T-helper 1 cell (primary cell): Measurements from ENCODE around the gene TSPO.
"Not testable (repeated sequence)": the region's sequence is repeated elsewhere in the genome, so short reads cannot be mapped to it uniquely, and the experiment has no call there.

Source experiments
- DNase-seq, 5 donors: peaks; one replicate each; pipeline ENCODE4 v3.0.0-alpha.2; 2012 to 2020

The TSPO gene

DNA sequence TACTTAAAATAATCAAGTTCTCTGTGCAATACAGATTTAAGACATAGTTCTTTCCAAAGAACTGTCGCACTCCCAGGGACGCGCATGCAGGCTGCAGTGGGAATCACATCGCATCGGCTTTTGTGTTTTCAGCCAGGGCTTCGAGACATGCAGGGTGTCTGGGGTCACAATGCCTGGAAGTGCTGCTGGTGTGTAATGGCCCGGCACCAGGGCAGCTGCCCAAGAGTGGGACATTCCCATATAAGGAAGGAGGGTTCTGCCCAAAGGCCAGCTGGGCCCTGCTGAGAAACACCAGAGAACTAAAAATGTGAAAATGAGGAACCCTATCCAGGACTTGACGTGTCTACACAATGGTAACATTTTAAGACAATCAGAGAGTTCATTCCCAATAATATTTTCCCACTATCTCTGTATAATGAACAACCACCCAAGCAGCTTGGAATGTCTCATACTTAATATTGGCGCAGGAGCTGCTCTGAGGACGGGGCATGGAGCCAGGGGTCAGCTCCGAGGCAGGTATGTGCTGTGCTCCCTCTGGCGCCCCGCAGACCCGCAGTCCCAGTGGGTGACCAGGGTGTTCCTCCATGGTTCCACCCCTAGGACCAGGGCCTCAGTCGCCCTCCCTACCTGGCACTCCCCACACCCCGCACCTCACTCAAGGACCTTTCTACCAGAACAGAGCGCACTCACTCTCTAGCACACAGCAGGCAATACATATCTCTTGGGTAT is 19.4 kb upstream of the TSPO start:
- DNase-seq, result no peak

DNA sequence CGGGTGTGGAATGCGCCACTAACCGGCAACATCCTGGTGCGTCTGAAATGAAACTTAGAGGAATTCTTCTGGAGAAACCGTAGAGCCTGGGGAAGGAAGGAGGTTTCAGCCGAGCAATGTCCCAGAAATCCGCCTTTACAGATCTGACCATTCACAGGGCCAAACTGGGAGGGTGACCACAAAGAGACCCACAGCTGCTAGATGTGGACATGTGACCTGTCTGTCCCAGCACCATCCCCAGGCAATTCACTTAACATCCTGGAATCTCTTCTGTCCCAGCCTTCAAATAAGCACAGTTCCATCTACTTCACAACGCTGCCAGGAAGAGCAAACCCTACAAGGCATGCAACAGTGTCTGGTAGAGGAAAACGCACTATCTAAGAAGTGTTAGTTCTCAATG is 18.0 kb upstream of the TSPO start:
- DNase-seq, result no peak

DNA sequence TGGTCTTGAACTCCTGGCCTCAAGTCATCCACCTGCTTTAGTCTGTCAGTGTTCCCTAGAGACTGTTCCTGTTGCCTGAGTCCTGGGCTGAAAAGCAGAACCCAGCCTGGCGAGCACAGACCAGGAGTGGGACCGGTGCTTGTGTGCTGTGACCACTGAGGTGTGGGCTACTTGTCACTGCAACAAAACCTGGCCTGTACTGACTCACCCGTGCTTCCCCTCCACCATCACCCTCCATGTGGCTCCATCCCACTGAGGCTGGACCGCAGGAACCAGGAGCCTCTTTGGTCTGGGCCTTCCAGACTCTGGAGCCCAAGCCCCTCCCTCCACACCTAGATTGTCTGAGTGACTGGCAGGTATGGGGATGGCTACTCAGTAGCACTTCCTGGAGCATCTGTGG is 16.8 kb upstream of the TSPO start:
- no peak for DNase-seq

DNA sequence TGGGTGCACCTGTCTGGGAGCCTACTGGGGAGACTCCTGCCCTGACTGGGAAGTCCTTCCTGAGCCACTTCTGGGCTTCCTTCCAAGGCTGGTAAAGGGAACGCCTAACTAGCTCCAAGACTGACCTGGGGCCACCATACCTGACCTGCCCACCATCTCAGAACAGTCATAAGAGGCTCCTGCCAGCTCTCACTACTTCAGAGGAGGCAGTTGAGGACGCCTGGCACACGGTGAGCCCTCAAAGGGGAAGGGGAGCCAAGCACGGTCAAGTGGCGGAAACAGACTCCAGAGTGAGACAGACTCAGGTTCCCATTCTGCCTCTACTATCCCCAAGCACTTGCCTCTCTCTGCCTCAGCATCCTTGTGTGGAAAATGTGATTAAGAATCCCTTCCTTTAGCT is 15.8 kb upstream of the TSPO start:
- DNase-seq, result no peak

DNA sequence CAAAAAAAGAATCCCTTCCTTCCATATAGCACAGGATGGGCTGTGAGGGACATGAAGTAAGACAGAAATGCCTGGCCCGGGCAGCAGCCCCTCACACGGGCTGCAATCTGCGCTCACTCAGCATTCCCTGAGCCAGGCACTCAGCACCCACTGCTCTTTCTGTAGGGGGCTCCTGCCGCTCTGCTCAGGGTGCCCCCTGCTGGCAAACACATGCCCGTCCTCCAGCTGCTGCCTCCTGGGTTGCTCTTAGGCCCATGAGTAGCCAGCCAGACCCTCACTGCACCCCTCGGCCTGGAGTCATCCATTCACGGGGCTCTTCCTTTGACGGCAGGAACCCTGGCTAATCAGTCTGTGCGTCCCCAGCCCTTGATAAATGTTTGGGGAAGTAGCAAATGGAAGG is 15.1 kb upstream of the TSPO start:
- peak in 3 of 5 donors; percentile 17 to 32 (median 21) for DNase-seq

DNA sequence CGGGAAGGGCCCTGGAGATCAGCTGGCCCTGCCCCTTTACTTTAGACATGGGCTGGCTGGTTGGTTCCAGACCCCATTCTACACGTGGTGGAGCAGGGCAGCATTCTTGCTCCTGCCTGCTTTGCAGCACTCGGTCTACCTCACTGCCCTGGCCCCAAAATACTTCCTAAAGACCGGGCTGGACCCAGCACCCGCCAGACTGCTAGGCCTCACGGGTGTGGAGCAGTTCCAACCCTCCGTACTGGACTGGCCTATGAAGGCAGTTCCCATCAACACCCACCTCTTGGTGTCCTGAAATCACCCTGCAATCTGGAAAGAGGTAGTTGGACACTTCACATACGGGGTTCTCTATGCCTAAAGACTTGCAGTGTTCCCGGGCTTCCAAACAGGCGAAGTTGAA is 14.6 kb upstream of the TSPO start:
- no peak for DNase-seq

DNA sequence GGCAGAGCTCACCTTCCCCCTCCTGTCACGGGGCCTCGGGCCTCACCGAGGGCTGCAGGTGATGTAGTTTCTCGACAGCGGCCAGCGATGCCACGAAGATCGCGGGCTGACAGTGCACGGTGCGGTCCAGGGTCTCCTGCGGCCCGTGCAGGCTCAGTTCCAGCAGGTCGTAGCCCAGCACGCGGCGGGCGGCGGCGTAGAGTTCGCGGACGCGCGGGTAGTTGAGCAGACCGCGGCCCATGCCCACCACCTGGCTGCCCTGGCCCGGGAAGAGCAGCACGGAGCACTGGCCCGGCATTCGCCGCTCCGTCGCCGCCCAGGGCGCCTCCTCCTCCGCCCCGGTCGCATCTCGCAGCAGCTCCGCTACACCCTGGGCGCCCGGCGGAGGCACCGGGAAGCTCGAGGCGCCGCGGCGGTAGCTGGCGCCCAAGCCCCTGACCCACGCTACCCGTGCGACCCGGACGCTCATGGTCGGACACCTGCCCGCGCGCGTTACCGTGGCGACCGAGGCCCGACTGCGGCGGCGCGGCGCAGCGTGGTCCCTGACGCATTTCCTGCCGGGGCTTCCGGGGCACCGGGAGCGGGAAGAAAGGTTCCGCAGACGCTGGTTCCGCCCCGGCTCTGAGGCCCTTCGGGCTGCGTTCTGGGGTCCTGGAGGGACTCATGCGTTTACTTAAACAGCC is 8.3 kb upstream of the TSPO start, which contains the start of gene MCAT:
TSS of gene MCAT (minus strand) at position 519 of the 683 bp plus-strand sequence. CDS start at position 469, 50 bp downstream.
- peak; percentile 56 to 84 (median 67) for DNase-seq

DNA sequence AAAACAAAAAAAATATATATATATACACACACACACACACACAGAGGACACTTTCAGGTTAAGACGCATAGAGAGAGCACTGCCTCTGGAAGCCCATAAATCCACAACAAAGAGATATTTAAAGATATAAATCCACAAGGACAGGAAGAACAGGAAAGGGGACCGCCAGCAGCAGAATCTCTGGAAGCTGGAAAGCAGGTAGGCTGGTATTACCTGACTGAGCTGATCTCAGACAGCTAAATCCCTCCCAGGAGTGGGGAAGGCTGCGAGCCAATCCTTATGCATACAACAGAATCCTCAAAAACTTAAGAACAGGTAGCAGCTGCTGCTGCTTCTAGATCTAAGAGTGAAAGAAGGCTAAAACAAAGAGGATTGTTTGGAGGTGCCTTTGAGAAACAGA is 6.4 kb upstream of the TSPO start:
- DNase-seq, result no peak

DNA sequence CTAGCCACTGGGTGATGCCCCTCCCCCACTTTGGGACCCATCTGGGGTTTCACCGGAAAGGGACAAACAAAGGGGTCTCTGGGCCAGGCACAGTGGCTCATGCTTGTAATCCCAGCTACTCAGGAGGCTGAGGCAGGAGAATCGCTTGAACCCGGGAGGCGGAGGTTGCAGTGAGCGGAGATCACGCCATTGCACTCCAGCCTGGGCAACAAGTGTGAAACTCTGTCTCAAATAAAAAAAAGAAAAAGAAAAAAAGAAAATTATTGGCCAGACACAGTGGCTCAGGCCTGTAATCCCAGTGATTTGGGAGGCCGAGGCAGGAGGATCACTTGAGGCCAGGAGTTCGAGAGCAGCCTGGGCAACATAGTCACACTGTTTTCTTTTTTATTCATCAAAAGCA is 6.0 kb upstream of the TSPO start:
- DNase-seq, result not testable (repeated sequence)

DNA sequence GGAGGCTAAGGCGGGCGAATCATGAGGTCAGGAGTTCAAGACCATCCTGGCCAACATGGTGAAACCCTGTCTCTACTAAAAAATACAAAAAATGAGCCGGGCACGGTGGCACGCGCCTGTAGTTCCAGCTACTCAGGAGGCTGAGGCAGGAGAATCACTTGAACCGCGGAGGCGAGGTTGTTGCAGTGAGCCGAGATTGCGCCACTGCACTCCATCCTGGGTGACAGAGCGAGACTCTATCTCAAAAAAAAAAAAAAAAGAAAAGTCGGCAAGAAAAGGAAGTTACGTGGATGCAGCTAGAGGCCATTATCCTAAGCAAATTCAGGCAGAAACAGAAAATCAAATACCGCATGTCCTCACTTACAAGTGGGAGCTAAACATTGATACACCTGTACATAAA is 5.0 kb upstream of the TSPO start:
- not testable (repeated sequence) for DNase-seq

DNA sequence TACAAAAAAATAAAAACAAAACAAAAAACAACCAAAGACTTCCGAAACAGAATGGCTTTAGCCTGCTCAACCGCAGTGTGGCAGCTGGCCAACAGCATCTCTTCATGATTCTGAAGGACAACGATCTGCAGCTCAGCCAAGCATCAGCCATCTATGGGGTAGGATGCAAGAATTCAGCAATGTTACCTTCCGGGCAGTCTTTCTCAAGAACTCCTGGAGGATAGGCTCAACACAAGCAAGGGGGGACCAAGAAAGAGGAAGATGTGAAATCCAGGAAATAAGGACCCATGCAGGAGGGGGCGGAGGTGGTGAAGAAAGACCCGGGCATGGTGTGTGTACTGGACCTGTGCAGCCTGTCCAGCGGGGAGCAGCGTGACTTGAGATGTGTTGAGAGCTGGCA is 3.5 kb upstream of the TSPO start:
- DNase-seq, result no peak

DNA sequence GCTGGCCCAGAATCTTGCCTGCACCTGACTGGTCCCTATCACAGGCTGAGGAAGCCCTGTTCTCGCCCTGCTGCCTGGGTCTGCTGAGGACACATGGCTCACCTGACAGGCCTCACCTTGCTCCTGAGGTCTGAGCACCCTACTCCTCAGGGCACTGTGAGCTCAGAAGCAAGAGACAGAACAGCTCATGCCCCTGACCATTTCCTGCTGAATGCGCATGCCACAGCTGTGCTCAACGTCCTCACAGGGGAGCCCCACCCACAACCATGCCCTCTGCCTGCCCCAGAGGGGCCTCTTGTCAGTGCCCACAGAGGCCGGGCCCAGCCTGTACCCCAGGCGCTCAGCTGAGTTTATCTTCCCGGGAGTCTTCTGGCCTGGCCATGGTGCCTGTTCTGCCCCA is 2.8 kb upstream of the TSPO start:
- no peak for DNase-seq

DNA sequence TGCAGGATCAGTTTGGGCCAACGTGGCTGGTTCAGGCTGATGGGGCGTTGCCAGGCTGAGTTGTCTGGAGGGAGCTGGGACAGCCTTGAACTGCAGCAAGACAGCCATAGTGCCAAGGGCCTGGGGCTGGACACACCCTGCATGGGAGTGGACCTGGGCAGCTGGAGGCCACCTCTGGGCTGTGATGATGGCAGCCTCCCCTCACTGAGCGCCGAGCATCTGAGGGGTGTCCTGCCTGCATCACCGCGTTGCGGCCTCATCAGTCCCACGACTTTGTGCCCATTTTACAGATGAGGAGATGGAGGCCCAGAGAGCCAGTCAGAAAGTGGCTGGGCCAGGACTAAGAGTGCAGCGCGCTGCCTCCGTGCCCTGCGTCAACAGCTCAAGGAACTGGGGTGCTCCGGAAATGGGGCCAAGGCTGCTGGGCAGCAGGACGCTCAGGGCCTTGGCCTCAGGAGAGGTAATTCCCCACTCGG is 590 bp upstream of the TSPO start:
- no peak for DNase-seq

DNA sequence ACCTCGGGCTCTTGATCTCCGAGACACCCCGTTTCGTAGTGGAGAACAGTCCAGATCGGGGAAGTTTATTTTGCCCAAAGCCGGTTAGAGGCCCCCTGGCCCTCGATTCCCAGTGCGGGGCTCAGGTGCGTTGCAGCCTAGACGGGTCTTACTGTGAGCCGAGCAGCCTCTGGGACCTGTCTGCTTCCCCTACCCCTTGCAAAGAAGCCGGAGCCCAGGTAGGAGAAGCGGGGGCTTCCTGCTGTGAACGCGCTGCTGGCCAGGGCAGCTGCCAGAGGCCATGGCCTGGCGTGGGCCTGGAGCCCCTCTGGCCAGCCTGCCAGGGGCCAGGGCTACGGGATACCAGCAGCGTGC is 621 bp downstream of the TSPO start:
- DNase-seq, result peak in 1 of 5 donors; percentile 6

DNA sequence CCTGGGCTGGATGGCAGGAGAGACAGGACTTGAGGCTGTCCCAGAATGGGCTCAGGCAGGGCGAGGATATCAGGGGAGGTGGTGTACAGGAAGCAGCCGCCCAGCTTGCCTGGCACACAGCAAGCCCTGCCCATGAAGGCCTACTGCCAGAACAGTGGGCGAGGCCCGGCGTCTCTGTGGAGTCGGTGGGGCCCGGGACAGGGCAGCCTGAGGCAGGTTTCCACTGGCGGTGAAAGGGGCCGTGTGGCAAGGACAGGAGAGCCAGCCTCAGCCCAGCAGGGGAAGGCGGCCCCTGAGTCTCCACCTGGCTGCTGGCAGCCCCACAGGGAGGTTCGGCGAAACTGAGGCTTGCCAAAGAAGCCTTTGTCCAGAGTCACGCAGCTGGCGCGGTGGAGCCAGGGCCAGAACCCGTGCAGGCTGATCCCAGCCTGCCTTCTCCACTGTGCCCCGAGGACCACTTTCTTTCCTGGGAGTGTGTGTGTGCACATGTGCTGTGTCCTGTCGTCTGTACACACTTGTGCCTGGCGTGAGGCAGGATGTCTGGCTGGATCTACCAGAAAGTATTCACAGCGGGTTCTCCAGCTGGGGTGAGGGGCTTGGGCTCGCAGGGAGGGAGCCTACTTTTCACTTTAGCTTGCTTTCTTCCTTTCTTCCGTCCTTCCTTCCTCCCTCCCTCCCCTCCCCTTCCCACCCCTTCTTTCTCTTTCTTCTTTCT is 1.2 kb downstream of the TSPO start:
- DNase-seq, result peak; percentile 34 to 73 (median 49)

DNA sequence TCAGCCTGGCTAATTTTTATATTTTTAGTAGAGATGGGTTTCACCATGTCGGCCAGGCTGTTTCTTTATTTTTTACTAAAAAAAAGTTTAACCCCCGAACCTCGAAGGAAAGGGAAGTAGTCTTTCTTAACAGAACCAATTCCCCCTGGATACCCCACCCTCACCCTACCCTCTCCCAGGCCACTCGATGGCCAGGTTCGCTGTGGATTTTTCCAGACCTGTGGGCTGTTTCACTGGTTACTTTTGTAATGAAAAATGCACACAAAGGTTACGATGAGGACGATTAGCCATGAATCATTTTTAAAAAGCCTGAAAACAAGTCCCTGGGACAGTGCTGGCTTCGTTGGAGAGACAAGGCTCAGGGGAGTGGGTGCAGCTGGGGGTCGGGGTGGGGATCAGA is 2.5 kb downstream of the TSPO start:
- DNase-seq, result no peak

DNA sequence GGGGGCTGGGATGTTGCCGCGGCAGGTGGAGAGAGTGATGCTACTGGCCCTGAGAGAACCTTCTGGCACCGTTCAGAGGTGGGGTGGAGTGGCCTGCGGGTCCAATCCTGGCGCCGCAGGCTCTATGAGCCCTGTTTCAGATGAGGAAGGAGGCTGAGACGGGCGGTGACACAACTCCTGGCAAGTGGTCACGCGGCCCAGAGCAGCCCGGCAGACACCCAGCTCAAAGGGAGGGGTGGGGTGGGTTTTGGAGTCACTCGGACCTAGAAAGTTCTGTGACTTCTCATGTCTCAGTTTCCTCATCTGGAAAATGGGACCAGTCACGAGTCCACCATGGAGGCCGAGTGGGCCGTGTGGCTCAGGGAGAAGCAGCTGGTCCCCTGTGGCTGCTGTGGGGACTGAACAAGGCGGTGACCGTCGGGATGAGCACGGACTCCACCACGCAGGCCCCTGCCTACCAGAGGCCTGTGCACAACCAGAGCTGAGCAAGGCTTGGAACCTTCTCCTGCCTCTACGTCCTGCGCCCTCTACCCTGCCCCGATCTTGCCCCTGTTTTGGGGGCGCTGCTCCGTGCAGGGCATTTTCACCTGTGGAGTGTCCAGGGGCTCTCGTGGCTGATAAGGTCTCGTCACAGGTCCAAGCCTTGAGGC is 3.7 kb downstream of the TSPO start:
- DNase-seq, result no peak

DNA sequence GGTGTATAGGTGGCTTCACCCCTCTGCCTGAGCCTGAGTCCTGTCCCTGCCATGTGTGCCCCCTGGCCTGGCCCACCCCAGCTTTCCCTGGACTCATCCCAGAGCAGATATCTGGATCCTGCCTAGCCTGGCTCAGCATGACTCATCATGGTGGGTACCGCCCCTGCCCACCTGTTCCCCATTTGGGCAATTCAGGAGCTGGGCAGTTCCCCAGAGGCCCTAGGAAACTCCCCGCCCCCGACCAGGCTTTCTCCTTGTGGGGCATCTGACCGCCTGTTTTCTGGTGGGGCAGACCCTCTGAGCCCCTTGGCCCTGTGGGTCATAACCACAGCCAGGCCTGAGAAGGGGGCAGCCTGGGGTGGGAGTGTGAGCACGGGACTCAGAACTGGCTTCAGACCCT is 4.4 kb downstream of the TSPO start:
- DNase-seq, result no peak

DNA sequence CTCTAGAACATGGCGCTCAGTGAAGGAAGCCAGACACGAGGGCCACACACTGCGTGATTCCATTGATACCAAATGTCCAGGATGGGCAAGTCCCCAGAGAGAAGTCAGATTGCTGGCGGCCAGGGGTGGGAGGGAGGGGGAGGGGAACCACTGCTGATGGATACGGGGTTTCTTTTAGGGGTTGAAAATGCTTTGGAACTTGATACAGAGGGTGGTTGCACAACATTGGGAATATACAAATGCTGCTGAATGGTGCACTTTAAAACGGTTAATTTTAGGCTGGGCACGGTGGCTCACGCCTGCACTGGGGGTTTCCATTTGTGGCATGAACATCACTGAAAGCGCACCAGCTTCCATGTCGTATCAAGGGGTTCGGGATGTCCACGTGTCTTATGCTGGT is 5.1 kb downstream of the TSPO start:
- no peak for DNase-seq

DNA sequence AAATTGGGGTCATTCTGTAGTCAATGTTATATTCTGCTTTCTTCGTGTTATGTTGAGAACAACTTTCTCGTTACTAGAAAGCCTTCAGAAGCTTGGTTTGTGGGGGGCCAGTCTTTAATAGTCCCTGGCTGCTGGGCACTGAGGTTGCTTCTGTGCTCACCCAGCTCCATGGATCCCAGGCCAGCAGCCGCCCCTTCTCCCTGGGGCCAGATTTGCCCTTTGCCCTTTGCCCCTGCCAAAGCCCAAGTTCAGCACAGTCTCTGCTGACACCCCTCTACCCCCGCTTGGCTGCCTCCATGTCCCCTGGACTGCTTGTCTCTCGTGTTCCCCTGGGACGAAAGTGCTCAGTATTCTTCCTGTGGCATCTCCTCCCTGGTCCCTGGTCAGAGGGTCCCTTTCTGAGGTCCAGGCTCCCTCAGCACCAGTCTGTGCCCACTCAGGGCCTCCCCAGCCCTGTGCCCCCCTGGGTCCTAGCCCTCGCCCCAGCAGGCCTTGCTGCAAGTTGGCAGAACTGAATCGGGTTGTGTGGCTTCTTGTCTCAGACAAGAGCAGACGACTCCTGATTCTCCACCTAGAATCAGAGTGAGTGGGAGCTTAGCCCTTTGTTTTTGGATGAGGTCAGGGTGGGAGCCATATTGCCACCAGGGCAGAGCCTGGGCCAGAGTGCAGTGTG is 6.7 kb downstream of the TSPO start:
- DNase-seq, result no peak

DNA sequence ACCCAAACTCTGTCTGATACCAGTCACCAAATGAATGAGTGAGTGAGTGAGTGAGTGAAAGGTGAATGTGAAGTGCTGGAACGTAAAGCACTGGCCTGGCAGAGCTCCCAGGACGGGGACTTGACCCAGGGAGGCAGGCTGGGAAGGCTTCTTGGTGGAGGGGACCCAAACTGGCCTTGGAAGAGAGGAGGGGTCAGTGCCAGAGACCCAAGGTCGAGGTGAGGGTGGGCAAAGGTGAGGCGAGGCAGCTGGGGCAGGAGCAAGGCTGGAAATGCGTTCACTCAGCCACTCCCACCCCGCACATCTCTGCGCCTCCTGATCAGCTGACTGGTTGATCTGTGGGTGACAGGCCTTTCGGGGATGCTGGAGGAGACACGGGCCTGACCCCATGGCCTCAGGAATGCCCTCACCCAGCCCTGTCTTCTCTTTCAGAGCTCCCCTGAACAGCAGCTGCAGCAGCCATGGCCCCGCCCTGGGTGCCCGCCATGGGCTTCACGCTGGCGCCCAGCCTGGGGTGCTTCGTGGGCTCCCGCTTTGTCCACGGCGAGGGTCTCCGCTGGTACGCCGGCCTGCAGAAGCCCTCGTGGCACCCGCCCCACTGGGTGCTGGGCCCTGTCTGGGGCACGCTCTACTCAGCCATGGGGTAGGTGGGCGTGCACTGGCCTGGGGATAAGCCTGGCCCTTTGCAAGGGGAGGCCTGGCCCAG is 7.6 kb downstream of the TSPO start:
- no peak for DNase-seq
